GM18861 (cell line): ENCODE measurements around the gene TM4SF5.

Source experiments
- ATAC-seq: cut with Tn5 transposase; IDR thresholded peaks from one replicate; pipeline ENCODE4 v1.9.1; 2021; ENCODE audit not compliant: unreplicated experiment

TM4SF5 gene

GRCh38 chr17:4771519-4772234 lies at the start of gene TM4SF5:
TSS of gene TM4SF5 (plus strand) at chr17:4771886. CDS start at chr17:4771923, 37 bp downstream.
- ATAC-seq = no peak

GRCh38 chr17:4722678-4723240 lies 48.9 kb upstream of the TM4SF5 start:
- ATAC-seq = no peak

- no peak for ATAC-seq
Measured at GRCh38 chr17:4724650-4725049, 47.0 kb upstream of the TM4SF5 start.

GRCh38 chr17:4725646-4726310 lies 45.9 kb upstream of the TM4SF5 start:
- ATAC-seq = no peak

- ATAC-seq = no peak
Measured at GRCh38 chr17:4728124-4728523, 43.6 kb upstream of the TM4SF5 start.

- ATAC-seq = no peak
Measured at GRCh38 chr17:4733073-4733531, 38.6 kb upstream of the TM4SF5 start.

- no peak for ATAC-seq
Measured at GRCh38 chr17:4734857-4735475, 36.7 kb upstream of the TM4SF5 start.

- no peak for ATAC-seq
Measured at GRCh38 chr17:4735876-4736651, 35.6 kb upstream of the TM4SF5 start.

GRCh38 chr17:4738136-4739121 lies 33.3 kb upstream of the TM4SF5 start:
- ATAC-seq = no peak

GRCh38 chr17:4739122-4740024 lies 32.3 kb upstream of the TM4SF5 start, which contains the start of the genes CXCL16 and ZMYND15:
TSS of gene CXCL16 (minus strand) at chr17:4739928. CDS start at chr17:4739339, 589 bp downstream.
TSS of gene ZMYND15 (plus strand) at chr17:4739833. CDS start at chr17:4740549, 716 bp downstream.
- ATAC-seq = no peak

- no peak for ATAC-seq
Measured at GRCh38 chr17:4740025-4740351, 31.7 kb upstream of the TM4SF5 start.

GRCh38 chr17:4740584-4740983 lies 31.1 kb upstream of the TM4SF5 start:
- no peak for ATAC-seq

GRCh38 chr17:4741544-4741943 lies 30.1 kb upstream of the TM4SF5 start:
- no peak for ATAC-seq

GRCh38 chr17:4742133-4742532 lies 29.6 kb upstream of the TM4SF5 start:
- no peak for ATAC-seq

GRCh38 chr17:4742629-4743028 lies 29.1 kb upstream of the TM4SF5 start:
- no peak for ATAC-seq

- ATAC-seq = no peak
Measured at GRCh38 chr17:4743216-4743615, 28.5 kb upstream of the TM4SF5 start.

- ATAC-seq = no peak
Measured at GRCh38 chr17:4743898-4744297, 27.8 kb upstream of the TM4SF5 start.
